GM19395 (cell line): ENCODE data around the gene METTL18.
"Not testable (repeated sequence)": the region's sequence is repeated elsewhere in the genome, so short reads cannot be mapped to it uniquely, and the experiment has no call there.

Source experiments
- ATAC-seq: cut with Tn5 transposase; IDR thresholded peaks from one replicate; pipeline ENCODE4 v1.9.1; 2021; ENCODE audit warnings: mild to moderate bottlenecking, moderate library complexity; ENCODE audit not compliant: unreplicated experiment

The METTL18 gene

DNA sequence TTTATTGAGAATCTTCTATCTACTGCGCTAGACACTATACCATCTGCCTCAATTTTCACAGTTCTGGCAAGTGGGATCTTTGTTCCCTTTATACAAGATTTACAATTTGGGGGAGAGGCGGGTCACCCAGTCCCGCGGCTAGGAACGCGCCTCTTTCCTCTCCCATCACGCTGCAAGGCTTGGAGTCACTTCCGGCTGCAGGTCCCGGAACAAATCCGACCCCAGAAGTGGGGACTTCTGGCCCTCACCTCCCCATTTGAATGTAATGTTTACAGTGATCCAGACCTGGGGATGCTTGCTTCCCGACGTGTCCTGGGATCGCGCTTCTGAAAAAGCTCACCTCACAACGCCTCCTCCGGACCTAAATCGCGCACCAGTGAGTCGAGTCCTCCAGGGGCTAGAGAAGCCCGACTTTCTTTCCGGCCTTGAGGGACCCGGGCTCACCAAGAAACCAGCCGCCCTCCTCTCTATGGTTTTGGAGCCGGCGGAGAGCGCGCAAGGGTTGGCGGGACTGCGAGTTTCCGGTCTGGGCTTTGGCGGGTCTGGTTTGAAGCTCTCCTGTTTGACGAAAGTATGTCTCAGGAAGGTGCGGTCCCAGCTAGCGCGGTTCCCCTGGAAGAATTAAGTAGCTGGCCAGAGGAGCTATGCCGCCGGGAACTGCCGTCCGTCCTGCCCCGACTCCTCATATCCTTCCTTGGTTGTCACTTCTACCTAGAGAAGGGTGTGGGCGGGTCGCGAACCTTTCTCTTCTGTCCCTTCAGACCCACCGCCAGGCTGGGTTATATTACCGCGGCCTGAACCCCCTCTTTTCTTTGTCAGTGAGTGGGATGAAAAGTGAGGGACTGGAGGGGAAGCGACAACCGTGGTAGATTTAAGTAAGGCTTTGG, at the start of gene METTL18:
METTL18 (minus strand) TSS at position 378 of the 887 bp plus-strand sequence. CDS start 1,212 bp downstream, outside the sequence.
- peak; percentile 94 for ATAC-seq

DNA sequence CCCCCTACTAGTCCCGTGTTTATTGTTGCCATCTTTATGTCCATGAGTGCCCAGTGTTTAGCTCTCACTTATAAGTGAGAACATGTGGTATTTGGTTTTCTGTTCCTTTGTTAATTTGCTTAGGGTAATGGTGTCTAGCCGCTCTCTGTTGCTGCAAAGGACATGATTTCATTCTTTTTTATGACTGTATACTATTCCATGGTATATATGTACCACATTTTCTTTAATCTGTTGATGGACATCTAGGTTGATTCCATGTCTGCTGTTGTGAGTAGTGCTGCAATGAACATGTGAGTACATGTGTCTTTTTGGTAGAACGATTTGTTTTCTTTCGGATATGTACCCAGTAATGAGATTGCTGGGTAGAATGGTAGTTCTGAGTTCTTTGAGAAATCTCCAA, 44.2 kb upstream of the METTL18 start:
- no peak for ATAC-seq

DNA sequence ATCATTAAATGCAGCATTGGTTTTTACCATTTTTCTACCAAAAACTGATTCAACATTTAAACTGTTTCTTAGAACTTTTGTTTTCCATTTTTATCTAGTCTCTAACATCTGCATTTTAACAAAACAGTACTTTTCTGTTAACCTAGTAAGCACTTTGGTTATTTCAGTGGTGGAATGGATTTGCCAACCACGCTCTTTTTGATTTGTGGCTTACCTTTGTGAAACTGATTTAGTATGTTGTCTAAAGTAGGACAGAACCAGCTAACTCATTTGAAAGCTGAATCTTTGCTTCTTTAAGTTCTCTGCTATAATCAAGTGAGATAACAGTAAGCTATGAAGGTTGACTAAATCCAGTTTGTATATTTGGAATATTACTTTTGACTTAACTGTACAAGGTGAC, 41.5 kb upstream of the METTL18 start:
- ATAC-seq, result no peak

DNA sequence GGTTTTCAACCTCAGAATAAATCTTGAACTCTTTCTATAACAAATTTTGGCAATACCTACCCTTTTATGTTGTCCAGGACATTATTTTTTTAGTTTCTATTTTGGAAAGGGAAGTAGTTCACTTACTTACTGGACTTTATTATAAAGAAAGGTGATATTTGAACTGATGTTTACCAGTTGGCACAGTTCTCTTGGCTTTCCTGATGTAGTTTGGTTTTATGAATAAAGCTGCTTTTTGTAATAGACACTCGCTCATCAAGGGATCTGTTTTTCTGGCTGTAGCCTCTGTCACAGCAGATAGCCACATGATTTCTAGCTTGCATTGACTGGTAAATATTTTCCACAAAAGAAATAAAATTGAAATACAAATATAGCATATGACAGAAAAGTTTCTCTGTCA, 40.9 kb upstream of the METTL18 start:
- no peak for ATAC-seq

DNA sequence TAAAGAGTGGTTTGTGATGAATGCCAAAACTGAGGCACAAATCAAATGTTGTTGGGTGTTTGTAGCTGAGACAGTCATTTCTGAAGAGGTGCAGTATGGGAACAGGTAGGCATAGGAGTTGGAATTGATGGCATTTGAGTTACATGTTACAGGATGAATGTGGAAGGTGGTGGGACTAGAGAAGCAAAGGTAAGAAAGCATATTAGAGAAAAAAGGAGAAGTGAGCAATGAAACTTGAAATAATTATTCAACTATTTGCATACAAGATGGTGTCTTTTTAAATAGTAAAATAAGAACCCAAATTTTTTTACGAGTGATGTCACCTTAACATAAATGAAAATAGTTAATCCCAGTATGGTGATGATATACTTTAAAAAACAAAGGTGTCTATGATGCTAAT, 40.2 kb upstream of the METTL18 start:
- no peak for ATAC-seq

DNA sequence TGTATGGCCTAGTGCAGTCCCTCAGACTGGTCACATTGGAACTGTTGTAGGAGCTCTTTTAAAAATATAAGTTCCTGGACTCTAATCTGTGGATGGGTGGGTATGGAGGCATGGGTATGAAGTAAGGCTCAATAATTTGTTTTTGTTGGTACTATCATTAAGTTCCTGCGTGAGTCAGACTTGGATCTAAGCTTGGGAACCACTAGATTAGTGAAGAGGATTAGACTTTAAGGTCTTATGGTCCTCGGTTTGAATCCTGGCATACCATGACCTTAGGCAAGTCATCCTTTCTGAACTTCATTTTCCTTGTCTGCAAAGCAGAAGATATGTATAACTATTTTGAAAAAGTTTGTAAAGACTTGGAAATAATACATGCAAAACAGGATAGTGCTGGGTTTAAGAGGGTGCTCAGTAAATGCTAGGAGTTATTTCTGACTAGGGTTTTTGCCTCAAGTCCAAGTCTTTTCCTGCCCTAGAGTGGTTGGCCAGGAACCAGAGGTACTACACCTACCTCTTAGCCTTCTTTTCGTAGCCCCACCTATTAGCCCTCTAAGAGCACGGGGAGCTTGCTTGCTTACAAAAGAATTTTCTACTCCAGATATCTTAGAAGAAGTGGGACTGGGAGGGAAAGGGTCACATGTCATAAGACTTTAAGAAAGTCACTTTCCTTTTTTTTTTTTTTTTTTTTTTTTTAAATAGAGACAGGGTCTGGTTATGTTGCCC, 38.6 kb upstream of the METTL18 start:
- ATAC-seq, result no peak

DNA sequence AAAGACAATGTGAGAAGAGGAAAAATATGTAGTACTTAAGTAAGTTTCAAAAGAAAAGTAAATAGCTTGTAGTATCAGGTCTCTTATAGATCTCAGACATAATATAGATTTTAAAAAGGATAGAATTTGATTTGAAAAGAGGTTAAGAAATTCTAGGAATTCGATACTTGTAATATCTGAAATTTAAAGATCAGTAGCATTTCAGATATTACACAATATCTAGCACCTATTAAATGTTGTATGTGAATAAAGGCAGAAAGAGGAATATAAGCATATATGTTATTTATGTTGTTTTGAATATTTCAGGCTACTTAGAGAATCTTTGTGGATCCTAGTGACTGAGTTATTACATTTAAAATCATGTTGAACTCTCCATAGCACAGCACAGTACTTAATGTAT, 35.0 kb upstream of the METTL18 start:
- ATAC-seq, result no peak

DNA sequence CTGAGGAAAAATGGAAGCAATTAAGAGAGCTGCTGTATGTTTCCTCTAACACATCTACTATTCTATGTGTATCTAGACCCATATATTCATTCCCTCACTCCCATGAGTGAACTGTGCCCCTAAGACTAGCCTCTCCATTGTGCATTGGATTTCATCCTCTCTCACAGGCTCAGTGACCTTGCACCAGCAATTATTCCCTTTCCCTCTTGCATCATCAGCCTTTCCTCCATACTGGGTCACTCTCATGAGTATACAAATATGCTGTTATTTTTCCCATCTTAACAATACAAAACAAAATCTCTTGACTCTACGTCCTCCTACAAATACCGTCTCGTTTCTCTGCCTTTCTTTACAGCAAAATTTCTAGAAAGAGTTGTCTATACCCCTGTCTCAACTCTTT, 29.4 kb upstream of the METTL18 start:
- ATAC-seq, result no peak

DNA sequence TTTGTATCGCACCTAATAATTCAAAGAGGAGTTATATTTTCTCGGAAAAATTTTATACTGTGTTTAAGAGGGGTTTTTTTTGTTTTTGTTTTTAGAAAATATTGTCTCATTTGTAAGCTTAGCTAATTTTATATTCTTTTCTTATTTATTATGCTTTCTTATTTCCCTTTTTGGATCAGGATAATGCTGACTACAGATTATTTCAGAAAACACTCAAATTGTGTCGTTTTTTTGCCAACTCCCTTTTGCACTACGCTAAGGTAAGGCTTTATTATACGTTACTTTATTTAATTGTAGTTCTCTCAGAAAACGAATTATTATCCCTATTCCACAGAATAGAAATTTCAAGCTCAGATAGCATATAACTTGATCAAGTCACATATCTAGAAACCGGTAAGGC, 26.8 kb upstream of the METTL18 start:
- no peak for ATAC-seq

DNA sequence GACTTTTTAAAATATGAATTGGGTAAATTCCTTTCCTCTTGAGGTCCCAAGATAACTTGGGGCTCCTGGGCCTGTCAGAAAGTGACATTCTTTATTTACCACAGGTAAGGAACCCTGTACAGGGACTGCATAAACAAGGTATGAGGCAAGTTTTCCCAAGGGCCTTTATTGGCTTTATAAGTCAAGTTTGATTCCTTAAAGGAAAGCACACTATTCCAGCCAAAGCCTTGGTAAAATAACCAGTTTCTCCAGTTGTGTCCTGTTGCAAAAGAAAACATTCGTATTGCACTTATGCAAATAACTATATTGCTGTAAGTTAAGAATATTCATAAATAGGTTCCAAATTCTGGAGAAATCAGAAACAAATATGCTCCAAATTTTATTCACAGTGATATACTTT, 21.9 kb upstream of the METTL18 start:
- ATAC-seq, result no peak

DNA sequence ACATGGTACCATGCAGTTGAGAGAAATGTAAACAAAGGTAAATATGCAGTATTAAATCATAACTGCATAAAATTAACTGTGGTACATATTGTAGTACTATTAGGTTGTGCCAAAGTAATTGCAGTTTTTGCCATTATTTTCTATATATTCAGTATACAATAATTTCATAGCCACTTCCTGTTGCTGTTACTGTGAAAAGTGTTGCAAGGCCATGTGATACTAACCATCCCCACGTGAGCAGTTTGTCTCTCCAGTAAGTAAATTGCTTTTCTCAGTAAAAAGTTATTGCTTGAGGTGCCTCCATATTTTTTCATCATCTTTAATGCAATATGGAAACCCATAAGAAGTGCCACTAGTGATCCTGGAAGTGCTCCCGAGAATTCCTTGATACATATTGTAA, 19.6 kb upstream of the METTL18 start:
- no peak for ATAC-seq

DNA sequence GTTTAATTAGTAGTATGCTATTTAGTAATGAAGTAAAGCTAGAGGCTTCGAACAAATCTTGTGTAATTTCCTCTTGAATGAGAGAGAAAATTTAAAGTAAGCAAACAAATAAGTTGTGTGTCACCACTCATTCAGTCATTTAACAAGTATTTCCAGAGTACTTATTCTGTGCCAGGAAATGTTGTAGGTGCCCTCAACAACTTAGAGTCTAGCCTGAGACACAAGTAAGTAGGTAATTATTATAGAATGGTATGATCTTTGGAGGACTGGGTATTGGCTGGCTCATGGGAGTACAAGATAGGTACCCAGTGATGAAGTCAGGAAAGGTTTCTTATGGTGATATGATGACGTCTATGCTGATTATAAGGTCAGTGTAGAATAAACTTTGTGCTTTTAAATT, 17.4 kb upstream of the METTL18 start:
- ATAC-seq, result no peak

DNA sequence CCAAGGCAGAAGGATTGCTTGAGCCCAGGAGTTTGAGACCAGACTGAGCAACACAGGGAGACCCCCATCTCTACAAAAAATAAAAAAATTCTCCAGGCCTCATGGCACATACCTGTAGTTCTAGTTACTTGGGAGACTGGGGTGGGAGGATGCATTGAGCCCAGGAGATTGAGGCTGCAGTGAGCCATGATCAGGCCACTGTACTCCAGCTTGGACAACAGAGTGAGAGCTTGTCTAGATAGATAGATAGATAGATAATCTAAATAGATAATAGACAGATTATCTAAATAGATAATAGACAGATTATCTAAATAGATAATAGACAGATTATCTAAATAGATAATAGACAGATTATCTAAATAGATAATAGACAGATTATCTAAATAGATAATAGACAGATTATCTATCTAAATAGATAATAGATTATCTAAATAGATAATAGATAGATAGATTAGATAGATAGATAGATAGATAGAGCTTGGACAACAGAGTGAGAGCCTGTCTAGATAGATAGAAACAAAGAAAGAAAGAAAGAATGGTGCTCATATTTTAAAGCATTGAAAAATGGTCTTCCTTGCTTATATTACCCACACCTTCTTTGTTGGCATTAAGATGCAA, 16.8 kb upstream of the METTL18 start:
- not testable (repeated sequence) for ATAC-seq

DNA sequence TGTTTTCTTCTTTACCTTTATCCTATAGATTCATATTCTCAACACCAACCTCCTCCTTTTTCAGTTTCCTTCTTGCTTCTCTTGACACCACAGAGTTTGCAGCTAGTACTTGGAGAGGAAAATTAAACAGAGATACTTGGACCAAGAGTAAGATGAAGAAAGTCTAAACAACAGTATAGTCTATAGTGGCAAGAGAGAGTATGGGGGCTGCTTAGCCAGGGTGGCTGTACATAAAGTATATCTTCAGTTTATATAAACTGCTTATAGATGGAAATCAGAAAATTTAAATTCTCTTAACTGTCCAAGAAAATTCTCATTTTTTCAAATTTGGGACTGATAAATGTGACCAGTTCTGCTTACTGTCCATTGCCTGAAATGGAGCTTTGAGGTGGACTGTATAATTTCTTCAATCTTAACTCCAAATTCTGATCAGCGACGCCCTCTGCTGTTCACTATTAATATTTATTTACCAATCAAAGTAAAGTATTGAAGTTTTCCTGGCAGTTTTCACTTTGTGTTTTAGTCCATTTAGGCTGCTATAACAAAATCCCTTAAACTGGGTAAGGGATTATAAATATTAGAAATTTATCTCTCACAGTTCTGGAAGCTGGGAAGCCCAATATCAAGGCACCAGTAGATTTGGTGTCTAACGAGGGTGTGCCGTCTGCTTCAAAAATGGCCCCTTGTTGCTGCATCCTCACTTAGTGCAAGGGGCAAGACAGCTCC, 14.8 kb upstream of the METTL18 start:
- no peak for ATAC-seq

DNA sequence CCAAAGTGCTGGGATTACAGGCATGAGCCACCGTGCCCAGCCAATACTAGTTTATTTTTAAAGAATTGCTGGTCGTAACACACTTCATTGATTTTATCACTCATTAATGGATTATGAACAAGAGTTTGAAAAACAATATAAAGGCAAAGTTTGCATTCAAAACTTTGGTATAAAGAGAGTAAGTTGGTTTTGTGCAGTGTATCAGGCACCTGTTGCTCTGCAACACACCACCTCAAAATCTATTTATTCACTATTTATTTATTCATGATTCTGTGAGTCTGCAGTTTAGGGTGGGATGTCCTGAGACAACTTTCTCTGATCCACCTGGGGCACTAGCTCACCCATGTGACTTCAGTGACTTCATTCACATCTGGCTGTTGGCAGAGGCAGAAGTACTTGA, 10.2 kb upstream of the METTL18 start:
- ATAC-seq, result no peak

DNA sequence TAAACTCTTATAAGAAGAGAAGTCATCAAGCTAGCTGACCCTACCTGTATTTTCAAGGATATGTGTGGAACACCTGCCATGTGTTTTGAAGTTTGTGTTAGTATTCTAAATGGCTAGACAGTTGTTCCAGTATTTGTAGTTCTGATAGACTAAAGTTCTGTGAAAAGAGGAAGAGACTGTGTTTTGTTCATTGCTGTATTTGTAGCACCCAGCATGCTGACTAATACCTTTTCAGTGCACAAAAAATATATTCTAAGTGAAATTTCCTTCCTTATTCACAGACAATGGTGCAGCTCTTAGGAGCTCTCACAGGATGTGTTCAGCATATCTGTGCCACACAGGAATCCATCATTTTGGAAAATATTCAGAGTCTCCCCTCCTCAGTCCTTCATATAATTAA, 8.2 kb upstream of the METTL18 start:
- no peak for ATAC-seq

DNA sequence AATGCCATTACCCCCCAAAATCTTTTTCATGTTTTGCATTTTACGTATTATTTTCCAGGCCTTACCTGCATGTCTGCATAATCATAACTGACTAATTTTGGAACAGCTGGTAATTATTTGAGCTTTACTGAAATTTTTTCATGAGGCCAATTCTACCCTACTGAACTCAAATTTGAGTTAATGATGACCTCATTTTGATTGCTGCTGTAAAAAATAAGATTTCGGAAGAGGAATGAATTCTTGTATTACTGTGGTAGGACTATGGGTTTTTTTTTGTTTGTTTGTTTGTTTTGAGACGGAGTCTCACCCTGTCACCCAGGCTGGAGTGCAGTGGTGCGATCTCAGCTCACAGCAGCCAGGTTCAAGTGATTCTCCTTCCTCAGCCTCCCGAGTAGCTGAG, 2.6 kb upstream of the METTL18 start:
- ATAC-seq, result no peak

DNA sequence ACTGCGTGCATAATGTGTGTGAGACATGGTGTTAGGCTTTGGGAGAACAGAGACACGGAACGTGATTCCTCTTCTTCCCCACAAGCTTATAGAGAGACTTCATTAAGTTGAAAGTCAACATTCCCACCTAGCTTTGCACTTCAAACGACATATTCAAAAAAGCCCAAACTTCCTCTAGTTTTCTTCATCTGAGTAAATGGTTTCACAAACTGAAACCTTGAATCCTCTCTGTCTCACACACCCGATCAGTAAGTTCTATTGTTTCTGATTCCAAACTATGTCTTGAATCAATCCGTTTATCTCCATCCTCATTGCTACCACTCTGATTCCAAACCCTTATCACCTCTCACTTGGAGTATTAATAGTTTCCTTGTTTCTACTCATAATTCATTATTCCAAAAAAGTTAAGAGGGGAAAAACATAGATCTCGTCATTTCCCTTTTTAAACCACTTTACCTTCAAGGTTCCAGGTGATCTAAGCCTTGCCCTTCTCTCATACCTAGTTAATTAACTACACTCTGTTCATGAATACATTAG, 1.6 kb upstream of the METTL18 start:
- no peak for ATAC-seq

DNA sequence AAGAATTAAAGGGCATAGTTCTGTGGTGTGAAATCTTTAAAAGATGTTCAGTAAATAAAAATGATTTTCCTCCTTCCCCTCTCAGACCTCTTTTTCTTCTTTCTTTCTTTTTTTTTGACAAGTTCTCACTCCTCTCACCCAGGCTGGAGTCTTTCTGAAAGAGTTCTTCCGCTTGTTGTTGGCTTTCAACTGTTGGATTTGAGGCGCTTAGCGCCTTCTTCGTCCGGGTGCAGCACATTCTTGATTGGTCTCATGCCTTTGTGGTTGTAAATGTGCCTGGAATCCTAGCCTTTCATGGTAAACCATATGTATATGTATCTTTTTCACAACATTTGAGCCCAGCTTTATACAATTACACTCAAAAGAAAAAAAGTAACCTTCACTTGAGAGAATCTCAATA, 980 bp upstream of the METTL18 start:
- ATAC-seq, result no peak

DNA sequence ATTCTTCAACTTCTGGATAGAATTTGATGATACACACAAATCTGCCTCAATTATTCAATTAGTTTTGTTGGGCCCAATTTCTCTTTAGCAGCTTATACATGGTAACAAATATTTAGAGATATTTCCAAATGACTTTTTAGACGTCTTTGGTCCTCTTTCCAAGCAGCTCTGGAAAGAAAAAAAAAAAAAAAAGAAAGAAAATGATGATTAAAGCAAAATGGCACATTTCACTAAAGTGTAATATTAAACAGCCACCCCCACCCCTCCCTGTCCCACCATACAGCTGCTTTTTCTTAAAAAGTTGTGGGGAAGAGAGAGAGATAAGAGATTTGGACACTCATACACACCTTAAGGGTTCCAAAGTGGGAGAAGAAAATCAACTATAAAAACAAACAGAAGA, 977 bp downstream of the METTL18 start:
- no peak for ATAC-seq

DNA sequence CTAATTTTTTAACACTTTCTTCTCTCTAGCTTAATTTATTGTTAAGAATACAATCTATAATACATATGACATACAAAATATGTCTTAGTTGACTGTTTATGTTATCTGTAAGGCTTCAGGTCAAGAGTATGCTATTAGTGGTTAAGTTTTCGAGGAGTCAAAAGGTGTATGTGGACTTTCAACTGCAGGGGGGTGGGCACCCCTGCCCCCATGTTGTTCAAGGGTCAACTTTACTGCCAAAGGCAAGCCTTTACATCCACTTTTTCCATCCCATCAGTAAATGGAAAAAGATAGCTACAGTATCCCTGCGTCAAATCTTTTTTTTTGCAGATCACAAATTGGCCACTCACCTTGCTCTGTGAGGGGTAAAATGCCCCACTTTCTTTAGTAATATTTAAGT, 6.3 kb downstream of the METTL18 start:
- ATAC-seq, result no peak
